PC-3 (cell line): Measurements from ENCODE around the gene CUL2.

Experiments used
- CTCF ChIP-seq: fragments of 300-600 bp; sonication (generic); conservative IDR thresholded peaks from 2 replicates; pipeline ENCODE4 v1.5.1; 2017; ENCODE audit warnings: antibody characterized with exemption, low read depth, mild to moderate bottlenecking, low read length
- EZH2 ChIP-seq: fragments of 300-600 bp; sonication (generic); IDR thresholded peaks from one replicate; pipeline ENCODE4 v1.6.1; 2017; ENCODE audit warnings: antibody characterized with exemption, mild to moderate bottlenecking, low read length; ENCODE audit not compliant: unreplicated experiment

- TF ChIP-seq EZH2 (no peak), CTCF (no peak)
Measured at GRCh38 chr10:34967335-34967880, 122.7 kb downstream of the CUL2 start.
